NOMO-1 (cell line): ENCODE data around the gene PUSL1.
"Not testable (repeated sequence)": the region's sequence is repeated elsewhere in the genome, so short reads cannot be mapped to it uniquely, and the experiment has no call there.

ENCODE experiments used
- DNase-seq, 2 experiments: peaks; one replicate each; lab custom pipeline; 2025; ENCODE audit not compliant: unreplicated experiment in 2 of 2; lab: John Stamatoyannopoulos, UW

Gene PUSL1

DNA sequence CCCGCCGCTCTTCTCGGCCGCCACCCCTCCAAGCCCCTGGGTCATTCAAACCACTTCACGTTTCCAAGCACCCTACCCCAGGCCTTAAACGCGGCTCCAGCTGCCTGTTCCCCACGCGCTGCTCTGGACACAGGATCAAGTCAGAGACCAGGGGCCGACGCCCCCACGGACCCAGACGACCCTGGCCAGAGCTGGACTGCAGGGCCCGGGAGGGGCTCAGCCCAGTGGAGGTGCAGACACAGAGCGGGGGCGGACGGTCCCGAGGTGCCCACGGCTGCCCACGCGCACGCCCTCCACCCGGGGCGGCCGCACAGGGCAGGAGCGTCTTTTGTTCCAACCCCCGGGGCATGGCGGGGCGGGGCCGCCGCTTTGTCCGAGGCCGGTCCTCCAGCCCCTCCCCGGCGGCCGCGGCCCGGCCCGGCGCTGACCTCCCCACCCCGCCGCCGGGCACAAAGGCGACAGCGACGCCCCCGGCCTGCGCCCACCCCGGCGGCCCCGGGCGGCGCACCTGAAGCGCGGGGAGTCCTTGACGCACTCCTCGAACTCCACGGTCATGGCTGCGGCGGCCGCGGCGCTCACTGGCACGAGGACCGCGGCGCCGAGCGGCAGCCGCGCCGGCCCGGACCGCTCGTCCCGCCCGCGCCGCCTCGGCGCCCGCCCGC, 1.0 kb upstream of the PUSL1 start:
- no peak for DNase-seq

GRCh38 chr1:1308756-1309250, 406 bp downstream of the PUSL1 start:
- DNase-seq, result no peak

DNA sequence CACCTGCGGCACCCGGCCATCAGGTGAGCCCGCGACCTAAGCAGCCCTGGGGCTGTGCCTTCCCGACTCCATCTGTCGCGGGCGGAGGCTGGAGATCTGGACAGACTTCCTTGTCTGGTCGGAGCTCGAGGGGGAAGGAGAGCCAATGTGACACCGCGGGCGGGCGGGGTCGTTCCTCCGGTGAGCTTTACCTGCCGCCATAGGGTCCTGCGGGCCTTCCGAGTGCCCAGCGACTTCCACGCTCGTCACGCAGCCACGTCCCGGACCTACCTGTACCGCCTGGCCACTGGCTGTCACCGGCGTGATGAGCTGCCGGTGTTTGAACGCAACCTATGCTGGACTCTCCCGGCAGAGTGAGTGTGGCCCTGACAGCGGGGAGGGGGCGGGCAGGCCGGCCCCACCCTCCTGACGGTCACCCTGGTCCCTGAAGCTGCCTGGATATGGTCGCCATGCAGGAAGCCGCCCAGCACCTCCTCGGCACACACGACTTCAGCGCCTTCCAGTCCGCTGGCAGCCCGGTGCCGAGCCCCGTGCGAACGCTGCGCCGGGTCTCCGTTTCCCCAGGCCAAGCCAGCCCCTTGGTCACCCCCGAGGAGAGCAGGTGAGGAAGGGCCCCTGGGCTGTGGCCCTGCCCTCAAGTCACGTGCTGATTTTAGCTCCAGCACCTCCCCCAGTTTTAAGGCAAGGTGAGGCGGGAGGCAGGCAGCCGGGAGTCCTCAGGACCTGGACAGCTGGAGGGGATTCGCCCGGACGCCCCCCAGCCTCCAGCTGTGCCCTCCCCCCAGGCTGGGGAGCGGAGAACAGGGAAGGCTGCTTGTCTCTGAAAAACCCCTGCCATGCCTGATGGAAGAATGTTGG, 1.1 kb downstream of the PUSL1 start:
- DNase-seq, result peak in 1 of 2 experiments; percentile 21

- no peak for DNase-seq
Observed at GRCh38 chr1:1310109-1310385, 1.6 kb downstream of the PUSL1 start.

DNA sequence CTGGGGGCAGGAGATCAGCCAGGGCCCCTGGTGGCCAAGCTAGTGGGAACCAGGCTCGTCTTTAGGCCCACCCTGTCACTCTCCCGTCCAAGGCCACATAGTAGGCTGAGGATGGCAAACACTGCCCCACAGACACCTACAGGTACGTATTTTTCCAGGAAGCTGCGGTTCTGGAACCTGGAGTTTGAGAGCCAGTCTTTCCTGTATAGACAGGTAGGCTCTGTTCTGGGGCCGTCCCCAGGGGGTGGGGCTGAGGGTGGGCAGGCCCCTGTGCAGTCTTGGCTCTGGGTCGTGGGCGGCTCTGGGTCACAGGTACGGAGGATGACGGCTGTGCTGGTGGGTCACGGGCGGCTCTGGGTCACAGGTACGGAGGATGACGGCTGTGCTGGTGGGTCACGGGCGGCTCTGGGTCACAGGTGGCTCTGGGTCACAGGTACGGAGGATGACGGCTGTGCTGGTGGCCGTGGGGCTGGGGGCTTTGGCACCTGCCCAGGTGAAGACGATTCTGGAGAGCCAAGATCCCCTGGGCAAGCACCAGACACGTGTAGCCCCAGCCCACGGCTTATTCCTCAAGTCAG, 2.2 kb downstream of the PUSL1 start:
- DNase-seq, result no peak

- no peak for DNase-seq
Observed at GRCh38 chr1:1311107-1312104, 3.0 kb downstream of the PUSL1 start.

GRCh38 chr1:1312450-1313314, 4.3 kb downstream of the PUSL1 start:
- no peak for DNase-seq

DNA sequence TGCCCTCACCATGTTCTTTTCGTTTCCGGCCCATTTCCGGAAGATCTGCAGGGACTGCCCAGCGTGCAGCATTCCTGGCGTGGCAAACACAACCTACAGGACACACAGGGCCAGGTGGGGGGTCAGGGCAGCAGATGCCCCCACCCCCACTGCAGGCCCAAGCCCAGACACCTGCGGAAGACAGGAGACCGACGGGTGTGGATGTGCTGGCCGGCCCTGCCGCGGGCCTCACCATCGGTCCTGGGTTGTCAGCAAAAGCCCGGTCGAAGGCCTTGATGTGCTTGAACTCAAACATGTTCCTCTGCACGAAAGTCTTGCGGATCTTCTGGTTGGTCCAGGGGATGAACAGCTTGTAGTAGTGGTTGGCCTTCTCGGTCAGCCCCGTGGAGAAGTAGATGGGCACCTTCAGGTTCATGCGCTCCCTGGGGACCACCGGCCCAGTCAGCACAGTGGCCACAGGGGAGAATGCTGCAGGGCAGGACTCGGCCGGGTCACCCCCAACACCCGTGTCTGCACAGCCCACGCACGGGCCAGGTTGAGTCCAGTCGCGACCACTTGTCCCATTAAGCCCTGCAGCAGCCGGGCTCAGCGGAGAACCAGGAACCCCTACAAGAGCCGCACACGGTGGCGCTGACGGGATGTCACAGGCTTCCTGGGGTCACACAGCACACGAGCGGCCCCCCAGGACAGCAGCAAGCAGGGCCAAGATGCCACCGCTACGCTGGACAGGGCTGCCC, 5.3 kb downstream of the PUSL1 start:
- no peak for DNase-seq

- no peak for DNase-seq
Observed at GRCh38 chr1:1314237-1314586, 5.8 kb downstream of the PUSL1 start.

DNA sequence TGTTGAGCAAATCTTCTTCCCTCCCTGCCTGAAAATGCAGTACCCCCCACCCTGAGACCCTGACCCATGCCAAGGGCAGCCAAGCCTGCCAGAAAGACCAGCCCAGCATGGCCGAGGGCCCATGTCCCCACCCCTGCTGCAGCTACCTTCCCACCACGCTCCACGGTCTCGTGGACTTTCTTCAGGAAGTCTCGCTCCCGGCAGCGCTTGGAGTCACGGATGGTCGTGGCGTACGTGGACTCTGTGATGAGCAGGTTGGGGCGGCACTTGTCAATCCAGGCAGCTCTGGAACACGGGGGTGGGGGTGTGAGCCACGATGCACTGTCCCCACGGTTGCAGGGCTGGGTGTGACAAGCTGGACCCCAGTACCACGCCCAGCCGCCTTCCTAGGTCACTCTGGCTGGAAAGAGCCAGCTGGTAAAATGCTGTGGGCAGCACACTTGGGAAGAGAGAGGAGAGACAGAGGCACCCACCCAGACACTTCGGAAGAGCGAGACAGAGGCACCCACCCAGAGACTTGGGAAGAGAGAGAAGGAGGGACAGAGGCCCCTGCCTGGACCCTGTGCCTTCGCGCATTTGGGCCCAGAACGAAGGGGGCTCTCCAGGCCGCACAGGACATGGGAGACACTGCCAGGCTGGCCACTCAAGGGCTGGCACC, 6.4 kb downstream of the PUSL1 start:
- DNase-seq, result no peak

DNA sequence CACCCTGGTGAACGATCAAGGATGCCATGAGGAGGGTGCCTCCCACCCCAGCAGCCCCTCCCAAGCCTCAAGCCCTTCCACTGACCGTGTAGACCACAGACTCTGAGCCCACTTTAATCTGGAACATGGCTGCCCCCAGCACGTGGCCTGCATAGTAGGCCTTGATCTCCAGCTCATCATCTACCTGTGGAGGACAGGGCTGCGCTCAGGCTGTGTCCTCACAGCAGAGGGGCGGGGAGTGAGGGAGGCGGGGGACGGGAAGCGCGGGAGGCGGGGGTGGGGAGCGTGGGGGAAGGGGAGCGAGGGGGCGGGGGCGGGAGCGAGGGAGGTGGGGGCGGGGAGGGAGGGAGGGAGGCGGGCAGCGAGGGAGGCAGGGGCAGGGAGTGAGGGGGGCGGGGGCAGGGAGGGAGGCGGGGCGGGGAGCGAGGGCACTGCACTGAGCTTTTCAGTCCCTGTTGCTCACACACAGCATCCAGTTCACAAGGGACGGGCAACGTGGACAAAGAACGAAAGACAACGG, 7.1 kb downstream of the PUSL1 start:
- no peak for DNase-seq

GRCh38 chr1:1316199-1316598, 7.8 kb downstream of the PUSL1 start:
- not testable (repeated sequence) for DNase-seq

DNA sequence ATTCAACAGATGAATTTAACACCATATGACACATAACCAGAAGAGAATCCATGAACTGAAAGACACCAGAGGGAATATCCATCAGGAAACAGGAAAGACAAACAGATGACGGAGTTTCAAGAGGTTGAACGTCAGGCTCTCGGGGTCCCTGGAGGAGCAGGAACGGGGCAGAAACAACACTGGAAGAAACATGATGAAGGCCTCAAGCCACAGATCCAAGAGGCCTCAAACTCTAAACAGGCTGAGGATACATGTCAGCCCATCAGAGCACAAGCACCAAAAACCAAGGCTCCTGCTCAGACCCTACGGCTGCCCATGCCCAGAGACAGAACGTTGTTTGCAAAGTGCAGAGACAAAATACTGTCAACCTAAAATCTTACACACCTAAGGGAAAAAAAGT, 9.0 kb downstream of the PUSL1 start:
- DNase-seq, result no peak

DNA sequence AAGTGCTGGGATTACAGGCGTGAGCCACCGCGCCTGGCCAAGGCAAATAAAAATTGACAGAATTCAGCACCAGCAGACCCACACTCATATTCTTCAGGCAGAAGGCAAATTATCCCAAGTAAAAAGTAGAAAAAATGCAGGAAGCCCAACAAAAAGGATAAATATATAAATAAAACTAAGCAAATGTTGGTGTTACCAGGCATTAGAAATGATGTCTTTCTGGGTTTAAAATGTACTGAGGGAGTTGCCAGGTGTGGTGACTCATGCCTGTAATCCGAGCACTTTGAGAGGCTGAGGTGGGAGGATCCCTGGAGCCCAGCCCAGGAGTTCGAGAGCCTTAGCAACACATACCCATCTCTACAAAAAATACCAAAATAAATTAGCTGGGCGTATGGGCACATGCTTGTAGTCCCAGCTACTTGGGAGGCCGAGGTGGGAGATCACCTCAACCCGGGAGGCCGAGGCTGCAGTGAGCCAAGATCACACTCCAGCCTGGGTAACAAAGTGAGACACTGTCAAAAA, 9.8 kb downstream of the PUSL1 start:
- DNase-seq, result no peak

- DNase-seq, result no peak
Observed at GRCh38 chr1:1318777-1319645, 10.6 kb downstream of the PUSL1 start.

DNA sequence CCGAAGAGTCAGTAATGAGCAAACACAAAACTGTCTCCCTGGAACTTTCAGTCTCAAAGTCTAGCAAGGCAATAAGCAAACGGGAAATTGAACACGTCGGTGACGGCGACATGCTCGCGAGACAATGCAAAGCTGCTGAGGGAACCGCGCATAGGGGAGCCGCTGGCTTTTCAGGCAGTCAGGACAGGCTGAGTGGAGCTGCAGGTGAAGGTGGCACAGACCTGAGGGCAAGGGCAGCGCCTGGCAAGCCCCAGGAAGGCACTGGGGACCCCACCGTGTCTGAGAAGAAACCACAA, 11.2 kb downstream of the PUSL1 start:
- no peak for DNase-seq

- no peak for DNase-seq
Observed at GRCh38 chr1:1320666-1321448, 12.5 kb downstream of the PUSL1 start.
